Superior temporal gyrus (tissue), 1 donor: ENCODE measurements around the gene MLXIPL.
"Not testable (repeated sequence)": the region's sequence is repeated elsewhere in the genome, so short reads cannot be mapped to it uniquely, and the experiment has no call there.

Experiments used
- DNase-seq: peaks from one replicate; pipeline ENCODE4 v3.0.0-alpha.2; 2016; ENCODE audit errors: extremely low spot score

Gene MLXIPL

GRCh38 chr7:73623798-73624668 is at the start of gene MLXIPL:
MLXIPL (minus strand) TSS chr7:73624522; CDS start chr7:73624492, 30 bp downstream.
- peak; percentile 49 for DNase-seq

- DNase-seq = no peak
Observed at GRCh38 chr7:73671857-73672445, 47.6 kb upstream of the MLXIPL start.

GRCh38 chr7:73671322-73671661 is 47.0 kb upstream of the MLXIPL start:
- DNase-seq = no peak

- no peak for DNase-seq
Observed at GRCh38 chr7:73669858-73670385, 45.6 kb upstream of the MLXIPL start.

GRCh38 chr7:73669288-73669701 is 45.0 kb upstream of the MLXIPL start:
- DNase-seq = no peak

GRCh38 chr7:73668886-73669230 is 44.5 kb upstream of the MLXIPL start:
- DNase-seq = no peak

GRCh38 chr7:73668103-73668885 is 44.0 kb upstream of the MLXIPL start:
- no peak for DNase-seq

- peak; percentile 84 for DNase-seq
Observed at GRCh38 chr7:73667344-73668102, 43.2 kb upstream of the MLXIPL start, which contains the start of gene VPS37D. VPS37D (plus strand) TSS chr7:73667831; CDS start chr7:73667959, 128 bp downstream.

GRCh38 chr7:73663033-73663432 is 38.7 kb upstream of the MLXIPL start:
- no peak for DNase-seq

GRCh38 chr7:73660594-73660993 is 36.3 kb upstream of the MLXIPL start:
- DNase-seq = not testable (repeated sequence)

- no peak for DNase-seq
Observed at GRCh38 chr7:73659983-73660382, 35.7 kb upstream of the MLXIPL start.

GRCh38 chr7:73655309-73655708 is 31.0 kb upstream of the MLXIPL start:
- DNase-seq = not testable (repeated sequence)

GRCh38 chr7:73652541-73652949 is 28.2 kb upstream of the MLXIPL start:
- no peak for DNase-seq

- no peak for DNase-seq
Observed at GRCh38 chr7:73650524-73650923, 26.2 kb upstream of the MLXIPL start.

GRCh38 chr7:73649576-73649975 is 25.3 kb upstream of the MLXIPL start:
- no peak for DNase-seq

GRCh38 chr7:73648593-73649332 is 24.4 kb upstream of the MLXIPL start:
- no peak for DNase-seq

GRCh38 chr7:73647725-73648592 is 23.6 kb upstream of the MLXIPL start:
- no peak for DNase-seq

- no peak for DNase-seq
Observed at GRCh38 chr7:73646785-73647724, 22.7 kb upstream of the MLXIPL start.
